ENCODE measurements around the gene ODAD2.

Gene ODAD2

GRCh38 chr10:27998954-27999275 is at the start of gene ODAD2:
Gene ODAD2, minus strand, starts transcription at chr10:27999079. Its CDS starts 3,937 bp downstream, at chr10:27995142.
- TF ChIP-seq CTCF (conservative IDR thresholded peaks at IDR 0.05; ENCODE audit: low read depth) = no peak
- peak within 1 kb of the TSS; percentile 61 for H3K27ac ChIP-seq
- peak; percentile 9 for DNase-seq (ENCODE audit: low spot score)
- CTCF ChIA-PET = no interaction called here
- POLR2A ChIA-PET (ENCODE audit: low non-redundant PET) = no interaction called here

DNA sequence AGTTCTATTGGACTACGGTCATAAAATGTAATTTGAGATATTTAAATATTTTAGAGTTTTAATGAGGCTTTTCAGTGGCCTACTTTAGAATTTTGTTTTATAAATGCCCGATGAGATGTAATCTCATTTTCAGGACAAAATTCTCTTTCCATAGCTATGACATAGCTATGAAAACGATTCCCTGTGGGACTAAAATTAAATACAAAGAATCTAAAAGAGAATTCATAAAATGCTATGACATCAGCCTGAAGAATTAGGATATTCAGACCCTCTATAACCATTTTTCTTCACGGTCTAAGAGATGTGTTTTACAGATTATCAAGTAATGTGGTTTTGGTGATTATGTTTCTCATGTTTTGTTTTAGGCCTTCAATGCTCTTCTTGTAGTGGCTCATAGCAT is 48.2 kb upstream of the ODAD2 start:
- no peak for DNase-seq (ENCODE audit: low spot score)
- H3K27ac ChIP-seq = no peak overlapping the region
- CTCF ChIA-PET = no interaction called here
- POLR2A ChIA-PET (ENCODE audit: low non-redundant PET) = no interaction called here
- no peak for TF ChIP-seq CTCF (conservative IDR thresholded peaks at IDR 0.05; ENCODE audit: low read depth)

DNA sequence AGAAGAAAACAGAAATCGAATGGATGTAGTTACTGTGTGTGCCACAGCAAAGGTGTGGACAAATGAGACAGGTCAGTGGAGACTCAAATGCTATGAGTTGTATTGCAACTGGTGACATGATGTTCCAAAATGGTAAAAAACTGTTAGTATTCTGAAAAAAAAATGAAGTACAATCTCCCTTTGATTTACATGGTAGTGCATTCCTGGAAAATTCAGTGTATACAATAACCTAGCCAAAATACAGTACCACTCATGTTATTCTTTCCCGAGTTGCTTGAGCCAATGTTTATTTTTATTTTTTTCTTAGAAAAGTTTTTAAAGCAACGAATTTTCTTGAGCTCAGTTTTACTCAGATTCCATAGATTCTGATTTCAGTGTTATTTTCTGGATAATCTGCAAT is 47.7 kb upstream of the ODAD2 start:
- no peak for TF ChIP-seq CTCF (conservative IDR thresholded peaks at IDR 0.05; ENCODE audit: low read depth)
- no peak overlapping the region for H3K27ac ChIP-seq
- ChIA-PET CTCF (no interaction called here), POLR2A (ENCODE audit: low non-redundant PET) (no interaction called here)
- DNase-seq (ENCODE audit: low spot score) = no peak

- H3K27ac ChIP-seq = no peak overlapping the region
- TF ChIP-seq CTCF (conservative IDR thresholded peaks at IDR 0.05; ENCODE audit: low read depth) = no peak
- DNase-seq (ENCODE audit: low spot score) = no peak
- ChIA-PET CTCF (interaction anchor here (0.7 kb wide), 1 partner anchor 128 kb away, joined by 3 read pairs; no protein-coding TSS in a partner anchor), POLR2A (ENCODE audit: low non-redundant PET) (no interaction called here)
Measured at GRCh38 chr10:28043941-28044340, 45.1 kb upstream of the ODAD2 start.

- H3K27ac ChIP-seq = no peak overlapping the region
- DNase-seq (ENCODE audit: low spot score) = no peak
- ChIA-PET POLR2A (ENCODE audit: low non-redundant PET) (no interaction called here), CTCF (no interaction called here)
- TF ChIP-seq CTCF (conservative IDR thresholded peaks at IDR 0.05; ENCODE audit: low read depth) = no peak
Measured at GRCh38 chr10:28036587-28036986, 37.7 kb upstream of the ODAD2 start.

- H3K27ac ChIP-seq = no peak overlapping the region
- ChIA-PET POLR2A (ENCODE audit: low non-redundant PET) (no interaction called here), CTCF (no interaction called here)
- DNase-seq (ENCODE audit: low spot score) = no peak
- no peak for TF ChIP-seq CTCF (conservative IDR thresholded peaks at IDR 0.05; ENCODE audit: low read depth)
Measured at GRCh38 chr10:28020993-28021982, 22.4 kb upstream of the ODAD2 start.
